PC-3 (cell line): Measurements from ENCODE around the gene CCDC142. TPM values are rescaled to one million over a fixed set of nuclear protein-coding genes. Genes with fewer than 3 reads are reported as not detected.

ENCODE experiments used
- ATAC-seq: fragments of 200-7000 bp; cut with Tn5 transposase; 2 replicates; pipeline ENCODE4 v1.9.1; 2020; ENCODE audit warnings: mild to moderate bottlenecking, moderate library complexity
- BruUV-seq: library from RNA; stranded (reverse); fragments of 400-500 nt; replicated peaks from 2 replicates; lab custom pipeline; 2021; lab: Mats Ljungman, UMichigan
- CTCF ChIA-PET: fragments of 300-600 bp; sonication (Branson Sonifier 250); formaldehyde crosslinking; loops from one replicate; lab custom pipeline; 2022; ENCODE audit warnings: antibody characterized with exemption; lab: Charles Lee
- POLR2A ChIA-PET: fragments of 300-600 bp; sonication (Branson Sonifier 250); formaldehyde crosslinking; loops from one replicate; lab custom pipeline; 2022; ENCODE audit warnings: antibody characterized with exemption; ENCODE audit not compliant: unreplicated experiment; lab: Charles Lee
- DNase-seq: peaks from one replicate; pipeline ENCODE4 v3.0.0-alpha.2; 2015
- H2AFZ ChIP-seq: fragments of 300-600 bp; sonication (generic); 2 replicates; pipeline ENCODE4 v1.6.0; 2016; ENCODE audit warnings: antibody characterized with exemption, low read length
- H3F3A ChIP-seq: fragments of 300-600 bp; sonication (generic); one replicate; pipeline ENCODE4 v1.6.0; 2017; ENCODE audit warnings: antibody characterized with exemption, low read length, control low read depth, mild to moderate bottlenecking; ENCODE audit not compliant: unreplicated experiment
- H3K27ac ChIP-seq: fragments of 300-600 bp; sonication (generic); 2 replicates; pipeline ENCODE4 v1.5.1; 2016; ENCODE audit warnings: mild to moderate bottlenecking, low read length
- H3K27me3 ChIP-seq: fragments of 300-600 bp; sonication (generic); 2 replicates; pipeline ENCODE4 v1.6.1; 2016; ENCODE audit warnings: low read length, mixed read lengths
- H3K36me3 ChIP-seq: fragments of 300-600 bp; sonication (generic); 2 replicates; pipeline ENCODE4 v1.6.1; 2016; ENCODE audit warnings: low read depth, mixed run types, low read length, mixed read lengths
- H3K4me1 ChIP-seq: fragments of 300-600 bp; sonication (generic); 2 replicates; pipeline ENCODE4 v1.5.1; 2016; ENCODE audit warnings: low read length; ENCODE audit not compliant: insufficient read depth
- H3K4me2 ChIP-seq: fragments of 300-600 bp; sonication (generic); 2 replicates; pipeline ENCODE4 v1.6.0; 2016; ENCODE audit warnings: low read length
- H3K4me3 ChIP-seq: fragments of 300-600 bp; sonication (generic); 2 replicates; pipeline ENCODE4 v1.5.1; 2016; ENCODE audit warnings: mild to moderate bottlenecking, low read length, mixed read lengths
- H3K79me2 ChIP-seq: fragments of 300-600 bp; sonication (generic); 2 replicates; pipeline ENCODE4 v1.6.1; 2017; ENCODE audit warnings: low read length, mixed read lengths
- H3K9ac ChIP-seq: fragments of 300-600 bp; sonication (generic); 2 replicates; pipeline ENCODE4 v1.6.0; 2016; ENCODE audit warnings: mild to moderate bottlenecking, low read length
- H3K9me2 ChIP-seq: fragments of 300-600 bp; sonication (generic); replicated peaks from 2 replicates; pipeline ENCODE4 v1.6.1; 2016; ENCODE audit warnings: mixed run types, low read length, mixed read lengths
- H3K9me3 ChIP-seq: fragments of 300-600 bp; sonication (generic); 2 replicates; pipeline ENCODE4 v1.6.1; 2016; ENCODE audit warnings: low read length, mixed read lengths
- H4K20me1 ChIP-seq: fragments of 300-600 bp; sonication (generic); 2 replicates; pipeline ENCODE4 v1.6.1; 2016; ENCODE audit warnings: low read length, mixed read lengths
- CTCF ChIP-seq: fragments of 300-600 bp; sonication (generic); conservative IDR thresholded peaks from 2 replicates; pipeline ENCODE4 v1.5.1; 2017; ENCODE audit warnings: antibody characterized with exemption, low read depth, mild to moderate bottlenecking, low read length
- EZH2 ChIP-seq: fragments of 300-600 bp; sonication (generic); IDR thresholded peaks from one replicate; pipeline ENCODE4 v1.6.1; 2017; ENCODE audit warnings: antibody characterized with exemption, mild to moderate bottlenecking, low read length; ENCODE audit not compliant: unreplicated experiment
- EZH2phosphoT487 ChIP-seq: fragments of 300-600 bp; sonication (generic); IDR thresholded peaks from 2 replicates; pipeline ENCODE4 v1.6.1; 2018; ENCODE audit warnings: mild to moderate bottlenecking, antibody characterized with exemption, low read length, borderline replicate concordance
- intact Hi-C: fragments of 100-400 bp; cut with micrococcal nuclease; formaldehyde crosslinking; loops from 2 replicates; pipeline ENCODE4 v1.9.0; 2023
- total RNA-seq: library from RNA; depleted of rRNA; stranded (reverse); fragments of >200 nt; gene quantifications from 2 replicates; pipeline ENCODE4 v1.2.3, GENCODE V29; 2014

CCDC142 gene
- total RNA-seq, 1 experiment from 2014 or later, result 14.7 TPM

- Histone ChIP-seq H3F3A (peaks cover 10% of the 10 kb centered on the region), H3K9me3 (no peaks in the 10 kb centered on the region), H3K36me3 (peaks cover 13% of the 10 kb centered on the region), H3K9ac (no peak overlapping the region), H4K20me1 (no peaks in the 10 kb centered on the region), H3K27ac (no peak overlapping the region), H2AFZ (no peak overlapping the region), H3K4me2 (no peak overlapping the region), H3K4me3 (no peak overlapping the region), H3K79me2 (peaks cover 13% of the 10 kb centered on the region), H3K27me3 (no peaks in the 10 kb centered on the region), H3K4me1 (peaks cover 14% of the 10 kb centered on the region), H3K9me2 (no peaks in the 10 kb centered on the region)
- CTCF ChIA-PET, result interaction anchor here (0.7 kb wide), 1 partner anchor 40 kb away, joined by 7 read pairs; no protein-coding TSS in a partner anchor
- intact Hi-C loops, result no loop called here
- TF ChIP-seq EZH2phosphoT487 (no peak), EZH2 (no peak), CTCF (no peak)
- POLR2A ChIA-PET, result interaction anchor here (0.6 kb wide), 1 partner anchor 34 kb away, joined by 19 read pairs; no protein-coding TSS in a partner anchor
- BruUV-seq, result no TSS peak
- ATAC-seq (no peak), DNase-seq (no peak)
Measured at GRCh38 chr2:74474481-74474880, 8.3 kb downstream of the CCDC142 start.

- Histone ChIP-seq H3K4me2 (peak overlapping the region; percentile 82), H2AFZ (peak overlapping the region; percentile 89), H3K9ac (peak overlapping the region; percentile 84), H3K27ac (peak overlapping the region; percentile 80), H3K4me3 (peak overlapping the region; percentile 79), H3K9me3 (no peaks in the 10 kb centered on the region), H3K9me2 (no peaks in the 10 kb centered on the region), H3K36me3 (peaks cover 11% of the 10 kb centered on the region), H3K27me3 (no peaks in the 10 kb centered on the region), H4K20me1 (no peaks in the 10 kb centered on the region), H3K4me1 (peaks cover 14% of the 10 kb centered on the region), H3K79me2 (peaks cover 9% of the 10 kb centered on the region), H3F3A (peaks cover 10% of the 10 kb centered on the region)
- BruUV-seq, result TSS peak; percentile 92
- ChIA-PET CTCF (no interaction called here), POLR2A (no interaction called here)
- intact Hi-C loops, result no loop called here
- ATAC-seq (peak; percentile 9), DNase-seq (no peak)
- TF ChIP-seq EZH2phosphoT487 (no peak), EZH2 (no peak), CTCF (no peak)
Measured at GRCh38 chr2:74472945-74473258, 9.9 kb downstream of the CCDC142 start.

GRCh38 chr2:74472086-74472944 is 10.5 kb downstream of the CCDC142 start, which contains the start of gene MRPL53:
MRPL53 (minus strand) TSS chr2:74472680; CDS start chr2:74472660, 20 bp downstream.
- H3K4me2 ChIP-seq, result peak within 1 kb of the TSS; percentile 82
- H3K27ac ChIP-seq, result peak within 1 kb of the TSS; percentile 80
- POLR2A ChIA-PET, result no interaction called here
- no peaks in the 10 kb centered on the region for H3K9me2 ChIP-seq
- H3K36me3 ChIP-seq, result peaks cover 8% of the 10 kb centered on the region
- H3F3A ChIP-seq, result peaks cover 10% of the 10 kb centered on the region
- peak within 1 kb of the TSS; percentile 79 for H3K4me3 ChIP-seq
- TSS peak; percentile 89 for BruUV-seq
- peaks cover 14% of the 10 kb centered on the region for H3K4me1 ChIP-seq
- TF ChIP-seq CTCF, result no peak
- TF ChIP-seq EZH2, result no peak
- TF ChIP-seq EZH2phosphoT487, result no peak
- H3K9ac ChIP-seq, result peak within 1 kb of the TSS; percentile 84
- no peaks in the 10 kb centered on the region for H3K27me3 ChIP-seq
- peaks cover 9% of the 10 kb centered on the region for H3K79me2 ChIP-seq
- H4K20me1 ChIP-seq, result no peaks in the 10 kb centered on the region
- ATAC-seq (peak; percentile 88), DNase-seq (peak; percentile 94)
- CTCF ChIA-PET, result no interaction called here
- intact Hi-C loops, result no loop called here
- peak within 1 kb of the TSS; percentile 89 for H2AFZ ChIP-seq
- no peaks in the 10 kb centered on the region for H3K9me3 ChIP-seq
